SK-N-SH (cell line): ENCODE results near the gene WDFY2. TPM values are rescaled to one million over a fixed set of nuclear protein-coding genes. Genes with fewer than 3 reads are reported as not detected.

ENCODE experiments used
- CTCF ChIA-PET: fragments of 300-600, 350-600 bp; formaldehyde crosslinking; extraction: SDS; loops from one replicate; lab custom pipeline; 2021; lab: Yijun Ruan, JAX
- POLR2A ChIA-PET: fragments of 350-600 bp; sonication (Branson Sonifier 250); formaldehyde crosslinking; extraction: SDS; loops from one replicate; lab custom pipeline; 2020; ENCODE audit warnings: antibody characterized with exemption, inconsistent platforms; lab: Yijun Ruan, JAX
- DNase-seq: peaks from one replicate; pipeline ENCODE4 v3.0.0; 2012
- H2AFZ ChIP-seq: fragments of 200-600 bp; sonication (generic); 2 replicates; pipeline ENCODE4 v1.8.1; 2016; ENCODE audit warnings: antibody characterized with exemption, mild to moderate bottlenecking, low read depth
- H3F3A ChIP-seq: fragments of 200-600 bp; sonication (generic); replicated peaks from 2 replicates; pipeline ENCODE3; 2016; ENCODE audit warnings: antibody characterized with exemption, mild to moderate bottlenecking; ENCODE audit not compliant: insufficient read depth
- H3K27ac ChIP-seq, 2 experiments: fragments of 200-500 bp in 1 of 2; fragments of 200-600 bp in 1 of 2; sonication (Bioruptor generic) in 1 of 2; sonication (generic), shearing (Covaris generic) in 1 of 2; 2 replicates each; pipeline versions ENCODE4 v1.5.1 to v1.6.1; 2014 to 2016; ENCODE audit warnings: low read depth in 2 of 2, inconsistent platforms in 1 of 2, low read length in 1 of 2, mild to moderate bottlenecking in 1 of 2, mixed read lengths in 1 of 2
- H3K27me3 ChIP-seq: fragments of 200-600 bp; sonication (generic), shearing (Covaris generic); 2 replicates; pipeline ENCODE4 v1.6.1; 2016; ENCODE audit warnings: mixed run types; ENCODE audit not compliant: insufficient read depth
- H3K36me3 ChIP-seq, 2 experiments: fragments of 200-500 bp in 1 of 2; fragments of 200-600 bp in 1 of 2; sonication (Bioruptor generic) in 1 of 2; sonication (generic) in 1 of 2; replicated peaks in 1 of 2; 2 replicates each; pipeline versions ENCODE3 to v1.5.1; 2014 to 2016; ENCODE audit warnings: low read length in 1 of 2, mild to moderate bottlenecking in 1 of 2; ENCODE audit not compliant: insufficient read depth in 2 of 2, control insufficient read depth in 1 of 2
- H3K4me1 ChIP-seq, 2 experiments: fragments of 200-500 bp in 1 of 2; fragments of 200-600 bp in 1 of 2; sonication (Bioruptor generic) in 1 of 2; sonication (generic), shearing (Covaris generic) in 1 of 2; 2 replicates each; pipeline versions ENCODE4 v1.5.1 to v1.6.1; 2014 to 2016; ENCODE audit warnings: low read depth in 1 of 2, low read length in 1 of 2, mixed run types in 1 of 2; ENCODE audit not compliant: insufficient read depth in 2 of 2, control insufficient read depth in 1 of 2
- H3K4me2 ChIP-seq: fragments of 200-600 bp; sonication (generic), shearing (Covaris generic); 2 replicates; pipeline ENCODE4 v1.6.1; 2017; ENCODE audit warnings: mixed run types
- H3K4me3 ChIP-seq, 2 experiments: fragments of 200-500 bp in 1 of 2; fragments of 200-600 bp in 1 of 2; sonication (Bioruptor generic) in 1 of 2; sonication (generic), shearing (Covaris generic) in 1 of 2; 2 replicates each; pipeline versions ENCODE4 v1.5.1 to v1.8.1; 2014 to 2016; ENCODE audit warnings: low read depth in 2 of 2, inconsistent platforms in 1 of 2, low read length in 1 of 2, mild to moderate bottlenecking in 1 of 2, mixed read lengths in 1 of 2, moderate library complexity in 1 of 2
- H3K79me2 ChIP-seq: fragments of 200-600 bp; sonication (generic); 2 replicates; pipeline ENCODE4 v1.8.1; 2017; ENCODE audit warnings: mild to moderate bottlenecking; ENCODE audit not compliant: insufficient read depth
- H3K9ac ChIP-seq: fragments of 200-600 bp; sonication (generic); 2 replicates; pipeline ENCODE4 v1.6.1; 2017; ENCODE audit warnings: mixed run types
- H3K9me2 ChIP-seq: fragments of 200-600 bp; sonication (generic); 2 replicates; pipeline ENCODE4 v1.6.1; 2017; ENCODE audit warnings: mixed run types
- H3K9me3 ChIP-seq: fragments of 200-600 bp; sonication (generic); 2 replicates; pipeline ENCODE4 v1.6.1; 2017; ENCODE audit warnings: mixed run types, mild to moderate bottlenecking, moderate library complexity
- H4K20me1 ChIP-seq: fragments of 200-600 bp; sonication (generic); 2 replicates; pipeline ENCODE4 v1.6.1; 2017; ENCODE audit warnings: mild to moderate bottlenecking, mixed run types; ENCODE audit not compliant: insufficient read depth
- CHD2 ChIP-seq: fragments of 150-350 bp; IDR thresholded peaks from 2 replicates; pipeline ENCODE4 v1.6.1; 2018; ENCODE audit warnings: low read length; ENCODE audit not compliant: partially characterized antibody
- ELF1 ChIP-seq: IDR thresholded peaks from 2 replicates; pipeline ENCODE4 v1.4.0; 2012
- EP300 ChIP-seq, 2 experiments: IDR thresholded peaks; 2 replicates each; pipeline versions ENCODE4 v1.4.0 to v1.6.1; 2012; ENCODE audit warnings: borderline replicate concordance in 1 of 2, low read depth in 1 of 2, low read length in 1 of 2
- FOSL2 ChIP-seq: IDR thresholded peaks from 2 replicates; pipeline ENCODE4 v1.4.0; 2012; ENCODE audit warnings: low read depth, mild to moderate bottlenecking, moderate library complexity, borderline replicate concordance
- GATA2 ChIP-seq: sonication (generic); formaldehyde crosslinking; IDR thresholded peaks from 2 replicates; pipeline ENCODE4 v1.5.0; 2020; ENCODE audit warnings: mild to moderate bottlenecking, missing genetic modification reagents
- IRF3 ChIP-seq: fragments of 150-350 bp; IDR thresholded peaks from 2 replicates; pipeline ENCODE4 v1.6.1; 2016; ENCODE audit warnings: mild to moderate bottlenecking, low read depth, low read length
- JUND ChIP-seq: IDR thresholded peaks from 2 replicates; pipeline ENCODE4 v1.4.0; 2012
- MXI1 ChIP-seq: IDR thresholded peaks from 2 replicates; pipeline ENCODE4 v1.6.1; 2012; ENCODE audit warnings: mild to moderate bottlenecking, low read depth, low read length, improper control_type of control experiment
- PBX3 ChIP-seq: IDR thresholded peaks from 2 replicates; pipeline ENCODE4; 2012
- POLR2AphosphoS5 ChIP-seq: IDR thresholded peaks from 2 replicates; pipeline ENCODE4 v1.6.1; 2012; ENCODE audit warnings: low read depth, low read length
- RCOR1 ChIP-seq: fragments of 150-350 bp; IDR thresholded peaks from 2 replicates; pipeline ENCODE4 v1.6.1; 2017; ENCODE audit warnings: antibody characterized with exemption, low read length
- TCF12 ChIP-seq: IDR thresholded peaks from 2 replicates; pipeline ENCODE4 v1.4.0; 2012
- USF2 ChIP-seq: fragments of 150-350 bp; IDR thresholded peaks from 2 replicates; pipeline ENCODE4 v1.6.1; 2017; ENCODE audit warnings: antibody characterized with exemption, low read length, low read depth, borderline replicate concordance
- WGBS: methylation state at CpG from one replicate; pipeline ENCODE4 v1.1.6; 2017; ENCODE audit warnings: low lambda C conversion rate; 5-methylcytosine and 5-hydroxymethylcytosine counted together
- polyA plus RNA-seq, 3 experiments: library from polyadenylated mRNA; depleted of rRNA; stranded (reverse); fragments of >200 nt; gene quantifications; 2 replicates each; pipeline ENCODE4 v1.2.3, GENCODE V29; 2012
- TF ChIP-seq, protein P1 (sequence below): IDR thresholded peaks from 2 replicates; pipeline ENCODE4 v1.6.1; 2012; ENCODE audit warnings: mild to moderate bottlenecking, low read depth, low read length, moderate library complexity
- TF ChIP-seq, protein P2 (sequence below): IDR thresholded peaks from 2 replicates; pipeline ENCODE4 v1.4.0; 2012; ENCODE audit warnings: low read depth, borderline replicate concordance

The WDFY2 gene
- polyA plus RNA-seq, 1 of the 3 experiments (the other 2 are of a cell fraction), result 4.1 TPM

DNA sequence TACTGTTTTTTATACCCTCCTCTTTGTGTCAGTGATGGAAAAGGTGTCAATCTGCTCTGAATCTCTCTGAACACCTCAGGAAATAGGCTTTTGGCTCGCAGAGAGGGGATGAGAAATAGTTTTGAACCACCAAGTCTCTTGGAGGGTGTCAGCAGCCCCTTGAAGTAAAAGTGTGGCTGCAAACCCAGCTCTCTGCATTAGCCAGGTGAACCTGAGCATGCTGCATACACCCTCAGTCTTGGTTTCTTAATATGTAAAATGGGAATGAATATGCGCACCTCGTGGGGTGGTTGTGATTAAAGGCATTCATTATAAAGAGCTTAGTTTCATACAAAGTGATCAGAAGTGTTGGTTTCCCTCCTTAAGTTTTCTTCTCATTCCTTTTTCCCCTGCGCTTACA lies 221.1 kb downstream of the WDFY2 start (continued):
- TF ChIP-seq RCOR1, result no peak
- TF ChIP-seq, all 33 proteins: peak for 0

DNA sequence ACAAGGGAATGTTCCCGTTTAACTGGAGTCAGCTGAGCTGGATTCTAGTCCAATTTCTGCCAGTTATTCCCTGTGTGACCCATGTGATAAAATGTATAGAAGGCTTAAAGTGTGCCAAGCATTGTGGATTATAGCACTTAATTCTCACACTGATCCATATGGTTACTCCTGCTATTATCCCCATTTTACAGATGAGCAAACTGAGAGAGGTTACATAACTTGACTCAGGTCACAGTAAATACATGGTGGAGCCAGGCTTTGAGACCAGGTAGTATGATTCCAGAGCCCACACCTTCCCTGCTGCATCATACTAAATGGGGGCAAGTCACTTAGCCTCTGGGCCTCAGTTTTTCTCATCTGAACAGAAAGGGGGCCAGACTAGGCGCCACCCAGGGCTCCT lies 221.7 kb downstream of the WDFY2 start:
- Histone ChIP-seq H3K79me2 (0 out of 2 replicates have a peak, but pooled peaks cover 4% of the 10 kb centered on the region), H3K9me3 (no peaks in the 10 kb centered on the region), H3F3A (peaks cover 16% of the 10 kb centered on the region), H3K36me3 (no peaks in the 10 kb centered on the region), H3K27ac (no peak overlapping the region), H3K9me2 (no peaks in the 10 kb centered on the region), H3K4me2 (no peak overlapping the region), H2AFZ (no peak overlapping the region)
- 96% methylated on average over 2 of the region's 2 CpGs for WGBS
- no peak for DNase-seq
- CTCF ChIA-PET, result interaction anchor here (1.0 to 1.8 kb wide), 7 partner anchors 8 to 372 kb away, joined by 3 to 8 read pairs (median 4); partner anchors contain the start of gene TMEM272
- TF ChIP-seq POLR2AphosphoS5 (no peak), USF2 (no peak), FOSL2 (no peak), JUND (no peak)
- TF ChIP-seq, protein P1, sequence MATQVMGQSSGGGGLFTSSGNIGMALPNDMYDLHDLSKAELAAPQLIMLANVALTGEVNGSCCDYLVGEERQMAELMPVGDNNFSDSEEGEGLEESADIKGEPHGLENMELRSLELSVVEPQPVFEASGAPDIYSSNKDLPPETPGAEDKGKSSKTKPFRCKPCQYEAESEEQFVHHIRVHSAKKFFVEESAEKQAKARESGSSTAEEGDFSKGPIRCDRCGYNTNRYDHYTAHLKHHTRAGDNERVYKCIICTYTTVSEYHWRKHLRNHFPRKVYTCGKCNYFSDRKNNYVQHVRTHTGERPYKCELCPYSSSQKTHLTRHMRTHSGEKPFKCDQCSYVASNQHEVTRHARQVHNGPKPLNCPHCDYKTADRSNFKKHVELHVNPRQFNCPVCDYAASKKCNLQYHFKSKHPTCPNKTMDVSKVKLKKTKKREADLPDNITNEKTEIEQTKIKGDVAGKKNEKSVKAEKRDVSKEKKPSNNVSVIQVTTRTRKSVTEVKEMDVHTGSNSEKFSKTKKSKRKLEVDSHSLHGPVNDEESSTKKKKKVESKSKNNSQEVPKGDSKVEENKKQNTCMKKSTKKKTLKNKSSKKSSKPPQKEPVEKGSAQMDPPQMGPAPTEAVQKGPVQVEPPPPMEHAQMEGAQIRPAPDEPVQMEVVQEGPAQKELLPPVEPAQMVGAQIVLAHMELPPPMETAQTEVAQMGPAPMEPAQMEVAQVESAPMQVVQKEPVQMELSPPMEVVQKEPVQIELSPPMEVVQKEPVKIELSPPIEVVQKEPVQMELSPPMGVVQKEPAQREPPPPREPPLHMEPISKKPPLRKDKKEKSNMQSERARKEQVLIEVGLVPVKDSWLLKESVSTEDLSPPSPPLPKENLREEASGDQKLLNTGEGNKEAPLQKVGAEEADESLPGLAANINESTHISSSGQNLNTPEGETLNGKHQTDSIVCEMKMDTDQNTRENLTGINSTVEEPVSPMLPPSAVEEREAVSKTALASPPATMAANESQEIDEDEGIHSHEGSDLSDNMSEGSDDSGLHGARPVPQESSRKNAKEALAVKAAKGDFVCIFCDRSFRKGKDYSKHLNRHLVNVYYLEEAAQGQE, result no peak
- TF ChIP-seq, protein P2, sequence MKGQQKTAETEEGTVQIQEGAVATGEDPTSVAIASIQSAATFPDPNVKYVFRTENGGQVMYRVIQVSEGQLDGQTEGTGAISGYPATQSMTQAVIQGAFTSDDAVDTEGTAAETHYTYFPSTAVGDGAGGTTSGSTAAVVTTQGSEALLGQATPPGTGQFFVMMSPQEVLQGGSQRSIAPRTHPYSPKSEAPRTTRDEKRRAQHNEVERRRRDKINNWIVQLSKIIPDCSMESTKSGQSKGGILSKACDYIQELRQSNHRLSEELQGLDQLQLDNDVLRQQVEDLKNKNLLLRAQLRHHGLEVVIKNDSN, result no peak
- TF ChIP-seq, all 33 proteins: peak for 0
- Histone ChIP-seq H3K27me3 (no peaks in the 10 kb centered on the region), H3K4me1 (peaks cover 19 to 38% of the 10 kb centered on the region in 2 experiments), H3K4me3 (no peak overlapping the region), H4K20me1 (no peaks in the 10 kb centered on the region), H3K9ac (no peak overlapping the region)
- POLR2A ChIA-PET, result interaction anchor here (0.6 to 1.7 kb wide), 2 partner anchors 20 to 177 kb away, joined by 3 to 9 read pairs; no protein-coding TSS in a partner anchor

DNA sequence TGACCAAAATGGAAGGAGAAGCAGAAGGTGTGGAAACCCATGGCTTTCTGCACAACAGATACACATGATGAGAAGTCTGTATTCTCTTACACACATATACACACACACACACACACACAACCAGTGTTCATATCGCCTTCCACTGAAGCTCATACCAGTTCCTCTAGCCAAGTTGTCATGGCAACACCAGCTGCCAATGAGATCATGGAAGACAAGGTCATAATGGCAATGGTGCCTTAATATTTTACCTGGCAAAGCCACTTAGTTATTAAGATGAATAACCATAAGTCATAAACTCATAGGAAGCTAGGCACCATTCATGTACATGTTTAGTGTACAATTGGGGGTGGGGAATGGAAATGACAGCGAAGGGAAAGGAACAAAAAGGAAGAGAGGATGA lies 222.3 kb downstream of the WDFY2 start:
- Histone ChIP-seq H3K27ac (no peak overlapping the region), H3F3A (peaks cover 16% of the 10 kb centered on the region), H3K36me3 (no peaks in the 10 kb centered on the region), H3K27me3 (no peaks in the 10 kb centered on the region), H3K4me3 (no peak overlapping the region), H3K79me2 (0 out of 2 replicates have a peak, but pooled peaks cover 4% of the 10 kb centered on the region), H4K20me1 (no peaks in the 10 kb centered on the region), H3K4me1 (peaks cover 18 to 35% of the 10 kb centered on the region in 2 experiments), H3K9me3 (no peaks in the 10 kb centered on the region), H3K9me2 (no peaks in the 10 kb centered on the region), H3K4me2 (no peak overlapping the region), H3K9ac (no peak overlapping the region), H2AFZ (no peak overlapping the region)
- no peak for TF ChIP-seq TCF12
- TF ChIP-seq EP300 (IDR thresholded peaks at IDR 0.05; ENCODE audit: borderline replicate concordance in 1 of 2, low read depth in 1 of 2, low read length in 1 of 2), result no peak
- no peak for TF ChIP-seq FOSL2
- no peak for TF ChIP-seq ELF1
- TF ChIP-seq, protein P2, result no peak
- TF ChIP-seq PBX3, result no peak
- no peak for TF ChIP-seq GATA2 (CRISPR knock-in tag)
- TF ChIP-seq MXI1, result no peak
- no peak for TF ChIP-seq IRF3
- TF ChIP-seq CHD2, result no peak
- ChIA-PET POLR2A (no interaction called here), CTCF (interaction anchor here (1.2 to 1.7 kb wide), 2 partner anchors 9 to 321 kb away, joined by 5 read pairs; no protein-coding TSS in a partner anchor)
- DNase-seq, result no peak
- WGBS, result 99% methylated on average over 2 of the region's 2 CpGs
